K562 (cell line): ENCODE results near the gene HP1BP3. TPM values are rescaled to one million over a fixed set of nuclear protein-coding genes. Genes with fewer than 3 reads are reported as not detected.

ENCODE experiments used
- DPF2 ChIP-seq: fragments of 450-650 bp; IDR thresholded peaks from 2 replicates; pipeline ENCODE4 v1.6.1; 2016
- HIVEP1 ChIP-seq: fragments of 250-450 bp; sonication (Bioruptor Pico); IDR thresholded peaks from 2 replicates; pipeline ENCODE4 v1.4.0; 2020; ENCODE audit warnings: mild to moderate bottlenecking
- KDM5B ChIP-seq: fragments of 200-600 bp; sonication (generic); IDR thresholded peaks from 2 replicates; pipeline ENCODE4 v1.6.1; 2012; ENCODE audit warnings: low read depth, mild to moderate bottlenecking, moderate library complexity, low read length, control low read depth, inconsistent platforms; ENCODE audit not compliant: insufficient replicate concordance
- KLF10 ChIP-seq: fragments of 250-450 bp; sonication (Bioruptor Pico); IDR thresholded peaks from 2 replicates; pipeline ENCODE4 v1.6.1; 2021; ENCODE audit warnings: matching md5 sums
- SMC3 ChIP-seq: conservative IDR thresholded peaks from 2 replicates; pipeline ENCODE4 v1.6.1; 2011; ENCODE audit warnings: low read depth, low read length, improper control_type of control experiment; ENCODE audit not compliant: insufficient read depth
- SRSF7 ChIP-seq: fragments of 200-400 bp; formaldehyde crosslinking; optimal IDR thresholded peaks from 2 replicates; pipeline ENCODE3; 2017; ENCODE audit warnings: mild to moderate bottlenecking, low read depth, low read length
- THAP12 ChIP-seq: fragments of 250-450 bp; sonication (Bioruptor Pico); IDR thresholded peaks from 2 replicates; pipeline ENCODE4 v1.9.0; 2021; ENCODE audit warnings: mild to moderate bottlenecking, inconsistent platforms
- ZNF280A ChIP-seq: fragments of 450-650 bp; IDR thresholded peaks from 2 replicates; pipeline ENCODE4 v1.6.1; 2018; ENCODE audit warnings: mild to moderate bottlenecking, low read depth; ENCODE audit not compliant: partially characterized antibody
- ZSCAN32 ChIP-seq: fragments of 450-650 bp; formaldehyde crosslinking; IDR thresholded peaks from 2 replicates; pipeline ENCODE4 v1.4.0; 2020; ENCODE audit warnings: mild to moderate bottlenecking, moderate library complexity
- polyA plus RNA-seq, 8 experiments: library from polyadenylated mRNA; depleted of rRNA in 4 of 8; stranded (reverse) in 5 of 8; unstranded in 3 of 8; fragments of >200 nt; fragmentation: Nextera tagmentation in 2 of 8; fragmentation: Illumina TruSeq in 1 of 8; extraction: Ambion mirVana in 2 of 8; extraction: Trizol in 1 of 8; gene quantifications; 2 replicates each; pipeline versions ENCODE4 v1.2.1 to v1.2.3, GENCODE V29; 2011 to 2014; ENCODE audit warnings: inconsistent platforms in 1 of 8, missing spikeins in 1 of 8
- total RNA-seq, 7 experiments: library from RNA; depleted of rRNA in 6 of 7; stranded (reverse); fragments of >200 nt in 6 of 7; fragmentation: Illumina TruSeq in 2 of 7; extraction: Trizol in 2 of 7; gene quantifications; 2 replicates each; pipeline versions ENCODE4 v1.2.1 to v1.2.3, GENCODE V29; 2011 to 2021; ENCODE audit warnings: low replicate concordance in 1 of 7
- TF ChIP-seq, protein P1 (sequence below), 2 experiments: IDR thresholded peaks in 1 of 2; conservative IDR thresholded peaks in 1 of 2; 2 replicates each; pipeline ENCODE4 v1.6.1; 2016; ENCODE audit warnings: low read depth in 2 of 2, mild to moderate bottlenecking in 1 of 2, missing compliant biosample characterization in 1 of 2, missing genetic modification characterization in 1 of 2, moderate library complexity in 1 of 2

Gene HP1BP3
- total and polyA plus RNA-seq, 9 of the 15 experiments (the other 6 are each of a cell fraction or from before 2014, with no cell fraction given): 57.3 to 513 (median 240) TPM

GRCh38 chr1:20770314-20771087, 16.6 kb downstream of the HP1BP3 start (continued):
- TF ChIP-seq, protein P1, sequence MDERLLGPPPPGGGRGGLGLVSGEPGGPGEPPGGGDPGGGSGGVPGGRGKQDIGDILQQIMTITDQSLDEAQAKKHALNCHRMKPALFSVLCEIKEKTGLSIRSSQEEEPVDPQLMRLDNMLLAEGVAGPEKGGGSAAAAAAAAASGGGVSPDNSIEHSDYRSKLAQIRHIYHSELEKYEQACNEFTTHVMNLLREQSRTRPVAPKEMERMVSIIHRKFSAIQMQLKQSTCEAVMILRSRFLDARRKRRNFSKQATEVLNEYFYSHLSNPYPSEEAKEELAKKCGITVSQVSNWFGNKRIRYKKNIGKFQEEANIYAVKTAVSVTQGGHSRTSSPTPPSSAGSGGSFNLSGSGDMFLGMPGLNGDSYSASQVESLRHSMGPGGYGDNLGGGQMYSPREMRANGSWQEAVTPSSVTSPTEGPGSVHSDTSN (CRISPR knock-in tag; IDR thresholded peaks at IDR 0.05; ENCODE audit: low read depth): no peak
- TF ChIP-seq, protein P1 (tag; conservative IDR thresholded peaks at IDR 0.05; ENCODE audit: low read depth): no peak
- no peak for TF ChIP-seq ZNF280A
- TF ChIP-seq DPF2: no peak
- TF ChIP-seq SRSF7: no peak
- TF ChIP-seq SMC3: no peak
- no peak for TF ChIP-seq KDM5B
- TF ChIP-seq HIVEP1: no peak
- TF ChIP-seq KLF10 (CRISPR knock-in tag): no peak
- no peak for TF ChIP-seq ZSCAN32 (CRISPR knock-in tag)
- TF ChIP-seq THAP12 (CRISPR knock-in tag): no peak
